Measurements from ENCODE around the gene B3GAT2. TPM values are rescaled to one million over a fixed set of nuclear protein-coding genes. Genes with fewer than 3 reads are reported as not detected.

The B3GAT2 gene
- total RNA-seq, 1 donor from 2014 or later = not detected

DNA sequence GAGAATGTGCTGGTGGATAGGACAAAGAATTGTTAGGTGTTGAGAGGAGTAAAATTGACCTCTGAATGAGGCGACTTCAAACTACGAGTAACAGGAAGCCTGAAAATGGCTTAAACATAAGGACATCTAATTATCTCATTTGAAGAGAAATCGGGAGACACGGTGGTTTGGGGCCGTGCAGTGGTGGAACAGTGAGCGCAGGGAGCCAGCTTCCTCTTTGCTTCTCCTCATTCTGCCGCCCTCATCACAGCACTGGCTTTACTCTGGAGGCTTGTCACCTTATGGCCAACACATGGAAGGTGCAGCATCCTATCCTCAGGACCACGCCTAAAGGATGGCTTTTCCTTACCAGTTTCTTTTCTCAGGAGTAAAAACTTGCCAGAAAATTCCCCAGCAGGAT lies 114.3 kb downstream of the B3GAT2 start:
- no peaks in the 10 kb centered on the region for H3K9me3 Mint-ChIP-seq
- TF ChIP-seq, protein P1, sequence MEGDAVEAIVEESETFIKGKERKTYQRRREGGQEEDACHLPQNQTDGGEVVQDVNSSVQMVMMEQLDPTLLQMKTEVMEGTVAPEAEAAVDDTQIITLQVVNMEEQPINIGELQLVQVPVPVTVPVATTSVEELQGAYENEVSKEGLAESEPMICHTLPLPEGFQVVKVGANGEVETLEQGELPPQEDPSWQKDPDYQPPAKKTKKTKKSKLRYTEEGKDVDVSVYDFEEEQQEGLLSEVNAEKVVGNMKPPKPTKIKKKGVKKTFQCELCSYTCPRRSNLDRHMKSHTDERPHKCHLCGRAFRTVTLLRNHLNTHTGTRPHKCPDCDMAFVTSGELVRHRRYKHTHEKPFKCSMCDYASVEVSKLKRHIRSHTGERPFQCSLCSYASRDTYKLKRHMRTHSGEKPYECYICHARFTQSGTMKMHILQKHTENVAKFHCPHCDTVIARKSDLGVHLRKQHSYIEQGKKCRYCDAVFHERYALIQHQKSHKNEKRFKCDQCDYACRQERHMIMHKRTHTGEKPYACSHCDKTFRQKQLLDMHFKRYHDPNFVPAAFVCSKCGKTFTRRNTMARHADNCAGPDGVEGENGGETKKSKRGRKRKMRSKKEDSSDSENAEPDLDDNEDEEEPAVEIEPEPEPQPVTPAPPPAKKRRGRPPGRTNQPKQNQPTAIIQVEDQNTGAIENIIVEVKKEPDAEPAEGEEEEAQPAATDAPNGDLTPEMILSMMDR (IDR thresholded peaks at IDR 0.05; ENCODE audit: unreplicated experiment) = no peak
- peaks cover 23% of the 10 kb centered on the region for H3K4me1 Mint-ChIP-seq
- no peak overlapping the region for H3K27ac Mint-ChIP-seq
- no peak overlapping the region for H3K4me3 Mint-ChIP-seq
- DNase-seq (ENCODE audit: low spot score in 2 of 2, unreplicated experiment in 2 of 2) = no peak
- no peaks in the 10 kb centered on the region for H3K27me3 Mint-ChIP-seq (ENCODE audit: low read depth)
- peaks cover 4% of the 10 kb centered on the region for H3K36me3 Mint-ChIP-seq

DNA sequence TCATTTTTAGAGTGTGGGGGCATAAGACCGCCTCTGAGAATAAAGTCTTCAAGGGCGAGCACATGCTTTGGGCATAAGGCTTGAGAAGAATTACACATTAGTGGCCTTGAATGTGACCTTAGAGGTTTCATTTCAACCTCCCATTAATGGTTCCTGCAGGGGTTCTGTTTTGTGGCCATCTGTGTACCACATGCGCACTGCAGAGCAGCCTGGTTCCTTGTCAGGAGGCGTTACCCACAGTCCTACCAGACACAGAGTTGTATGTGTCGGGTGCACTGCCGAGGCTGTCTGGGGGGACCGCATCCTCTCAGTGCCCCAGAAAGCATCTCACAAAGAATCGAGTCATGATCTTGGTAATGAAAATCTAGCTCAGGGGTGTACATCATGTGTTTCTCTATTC lies 115.7 kb downstream of the B3GAT2 start:
- TF ChIP-seq, protein P1 (IDR thresholded peaks at IDR 0.05; ENCODE audit: unreplicated experiment) = no peak
- Mint-ChIP-seq H3K4me1 (peaks cover 23% of the 10 kb centered on the region), H3K9me3 (no peaks in the 10 kb centered on the region), H3K27me3 (ENCODE audit: low read depth) (no peaks in the 10 kb centered on the region), H3K36me3 (no peaks in the 10 kb centered on the region), H3K27ac (no peak overlapping the region), H3K4me3 (no peak overlapping the region)
- no peak for DNase-seq (ENCODE audit: low spot score in 2 of 2, unreplicated experiment in 2 of 2)

DNA sequence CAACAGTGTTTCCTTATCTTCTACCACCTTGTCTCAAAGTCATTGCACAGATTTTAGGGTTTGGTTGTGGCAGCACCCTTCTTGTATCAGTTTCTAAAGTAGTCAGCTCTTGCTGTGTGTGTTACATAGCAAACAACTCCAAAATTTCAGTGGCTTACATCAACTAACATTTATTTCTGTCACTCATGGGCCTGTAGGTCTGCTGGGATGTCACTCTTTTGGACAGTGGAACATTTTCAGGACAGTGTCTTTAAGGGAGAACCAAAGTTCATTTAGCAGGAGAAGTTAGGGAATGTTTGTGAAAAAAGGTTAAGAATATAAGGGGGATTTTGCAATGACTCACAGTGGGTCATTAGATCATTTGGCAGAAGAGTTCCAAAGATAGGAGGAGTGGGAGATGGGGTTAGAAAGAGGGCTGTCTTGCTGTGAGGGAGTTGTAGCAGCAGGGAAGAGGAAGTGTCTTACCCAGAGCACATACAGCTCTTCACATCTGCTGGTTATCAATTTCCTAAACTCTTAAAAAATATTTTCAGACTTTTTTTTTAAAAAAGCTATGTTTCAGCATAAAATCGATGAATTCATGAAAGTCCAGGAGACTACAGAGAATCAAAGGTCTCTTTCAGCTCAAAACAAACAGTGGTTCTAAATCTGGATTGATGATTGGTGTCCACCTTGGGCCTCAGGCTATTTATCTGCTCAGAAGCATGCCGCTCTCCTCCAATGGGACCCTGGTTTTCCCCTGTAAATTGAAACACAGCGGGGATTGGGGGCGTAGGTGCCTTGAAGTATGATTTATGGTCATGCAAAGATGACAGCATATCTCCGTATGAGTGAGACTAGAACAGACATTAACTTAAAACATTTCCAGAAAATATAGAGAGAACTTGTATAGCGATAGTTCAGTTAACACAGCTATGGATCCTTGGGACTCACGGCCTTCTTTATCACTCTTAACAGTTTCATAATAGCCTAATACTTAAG lies 117.3 kb downstream of the B3GAT2 start:
- Mint-ChIP-seq H3K4me3 (no peak overlapping the region), H3K9me3 (no peaks in the 10 kb centered on the region), H3K36me3 (no peaks in the 10 kb centered on the region), H3K27me3 (ENCODE audit: low read depth) (no peaks in the 10 kb centered on the region), H3K4me1 (peaks cover 20% of the 10 kb centered on the region), H3K27ac (peak overlapping the region; percentile 76)
- TF ChIP-seq, protein P1 (IDR thresholded peaks at IDR 0.05; ENCODE audit: unreplicated experiment) = no peak
- no peak for DNase-seq (ENCODE audit: low spot score in 2 of 2, unreplicated experiment in 2 of 2)

DNA sequence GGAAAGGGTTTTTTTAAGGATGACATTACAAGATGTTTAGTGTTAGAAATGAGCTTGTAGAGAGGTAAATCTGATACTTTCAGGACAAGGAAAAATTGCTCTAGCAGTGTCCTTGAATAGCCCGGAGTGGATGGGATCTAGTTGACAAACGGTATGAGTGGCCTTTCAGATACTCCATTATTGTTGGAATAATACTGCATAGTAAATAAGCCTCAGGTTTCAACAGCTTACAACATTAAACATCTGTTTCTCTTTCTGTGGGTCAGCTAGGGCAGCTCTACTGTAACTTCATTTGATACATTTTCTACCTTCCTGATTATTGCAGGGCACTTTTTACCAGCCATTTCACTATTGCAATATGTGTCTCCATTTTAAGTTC lies 118.0 kb downstream of the B3GAT2 start:
- TF ChIP-seq, protein P1 (IDR thresholded peaks at IDR 0.05; ENCODE audit: unreplicated experiment) = no peak
- Mint-ChIP-seq H3K9me3 (no peaks in the 10 kb centered on the region), H3K27me3 (ENCODE audit: low read depth) (no peaks in the 10 kb centered on the region), H3K4me1 (peaks cover 26% of the 10 kb centered on the region), H3K27ac (peak overlapping the region; percentile 76), H3K4me3 (no peak overlapping the region), H3K36me3 (no peaks in the 10 kb centered on the region)
- DNase-seq (ENCODE audit: low spot score in 2 of 2, unreplicated experiment in 2 of 2) = no peak

DNA sequence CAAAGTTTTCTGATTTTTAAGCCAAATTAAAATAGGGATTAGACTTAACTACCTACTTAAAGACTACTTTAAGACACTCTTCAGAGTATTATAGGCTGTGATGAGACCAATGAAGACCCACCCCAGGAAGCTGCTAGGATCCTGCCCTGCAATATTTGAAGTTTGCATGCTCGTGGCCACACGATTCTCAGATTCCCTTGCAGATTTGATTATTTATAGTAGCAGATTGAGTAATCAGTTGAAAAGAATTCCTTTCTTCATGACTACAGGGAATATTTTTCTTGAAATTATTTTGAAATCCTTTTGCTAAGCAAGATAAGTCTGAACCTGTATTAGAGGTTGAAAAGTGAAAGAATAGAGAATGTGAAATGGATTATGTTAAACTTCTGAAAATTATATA lies 122.3 kb downstream of the B3GAT2 start:
- no peak for DNase-seq (ENCODE audit: low spot score in 2 of 2, unreplicated experiment in 2 of 2)
- TF ChIP-seq, protein P1 (IDR thresholded peaks at IDR 0.05; ENCODE audit: unreplicated experiment) = no peak
- Mint-ChIP-seq H3K4me1 (peaks cover 21% of the 10 kb centered on the region), H3K9me3 (peaks cover 5% of the 10 kb centered on the region), H3K4me3 (no peak overlapping the region), H3K27me3 (ENCODE audit: low read depth) (no peaks in the 10 kb centered on the region), H3K36me3 (no peaks in the 10 kb centered on the region), H3K27ac (no peak overlapping the region)

Measured in mesothelial cell of epicardium (in vitro differentiated cells).